ENCODE results near the gene SCGN. TPM values are rescaled to one million over a fixed set of nuclear protein-coding genes. Genes with fewer than 3 reads are reported as not detected.

The SCGN gene
- polyA plus RNA-seq, 1 donor (not counting 4 experiments of a cell fraction or from before 2014, with no cell fraction given) = not detected

GRCh38 chr6:25635886-25636317, 16.1 kb upstream of the SCGN start:
- Histone ChIP-seq H3K9me1 (ENCODE audit: control insufficient read depth, extremely low read depth, insufficient read depth, low read length) (no peaks in the 10 kb centered on the region), H3K4me1 (ENCODE audit: control insufficient read depth, extremely low read depth, insufficient read depth, low read length) (no peaks in the 10 kb centered on the region), H3K9me3 (ENCODE audit: control insufficient read depth, low read depth, low read length) (no peaks in the 10 kb centered on the region), H3K79me2 (ENCODE audit: control insufficient read depth, insufficient read depth, low read length) (no peaks in the 10 kb centered on the region), H3K27ac (ENCODE audit: control insufficient read depth, insufficient read depth, low read length) (no peak overlapping the region), H3K4me2 (ENCODE audit: control insufficient read depth, extremely low read depth, insufficient read depth, low read depth, low read length) (no peak overlapping the region), H3K36me3 (ENCODE audit: control insufficient read depth in 2 of 2, extremely low read depth in 1 of 2, insufficient read depth in 2 of 2, low read length in 2 of 2) (no peaks in the 10 kb centered on the region), H4K20me1 (ENCODE audit: control insufficient read depth, extremely low read depth, insufficient read depth, low read length) (no peaks in the 10 kb centered on the region), H3K4me3 (ENCODE audit: control insufficient read depth in 2 of 3, extremely low read depth in 1 of 3, insufficient read depth in 2 of 3, low read depth in 1 of 3, low read length in 3 of 3) (no peak overlapping the region), H2AFZ (ENCODE audit: control insufficient read depth, low read length) (no peak overlapping the region), H3K27me3 (ENCODE audit: control insufficient read depth, extremely low read depth, insufficient read depth, low read length) (no peaks in the 10 kb centered on the region), H3K9ac (ENCODE audit: control insufficient read depth, extremely low read depth, insufficient read depth, low read length) (no peak overlapping the region)
- no peak for TF ChIP-seq EZH2 (IDR thresholded peaks at IDR 0.05; ENCODE audit: low read length)
- dilution Hi-C loops (cut with MboI; ENCODE audit: extremely low pct_ligation_motif_present, low sequenced_read_pairs) = no loop called here
- DNase-seq (ENCODE audit: low read depth, low spot score) (no peak), FAIRE-seq (no peak)

GRCh38 chr6:25637211-25637610, 14.8 kb upstream of the SCGN start:
- Histone ChIP-seq H3K79me2 (ENCODE audit: control insufficient read depth, insufficient read depth, low read length) (no peaks in the 10 kb centered on the region), H3K4me3 (ENCODE audit: control insufficient read depth in 2 of 3, extremely low read depth in 1 of 3, insufficient read depth in 2 of 3, low read depth in 1 of 3, low read length in 3 of 3) (no peak overlapping the region), H3K9ac (ENCODE audit: control insufficient read depth, extremely low read depth, insufficient read depth, low read length) (no peak overlapping the region), H2AFZ (ENCODE audit: control insufficient read depth, low read length) (no peak overlapping the region), H3K4me1 (ENCODE audit: control insufficient read depth, extremely low read depth, insufficient read depth, low read length) (no peaks in the 10 kb centered on the region), H3K36me3 (ENCODE audit: control insufficient read depth in 2 of 2, extremely low read depth in 1 of 2, insufficient read depth in 2 of 2, low read length in 2 of 2) (no peaks in the 10 kb centered on the region), H3K9me3 (ENCODE audit: control insufficient read depth, low read depth, low read length) (no peaks in the 10 kb centered on the region), H3K27me3 (ENCODE audit: control insufficient read depth, extremely low read depth, insufficient read depth, low read length) (no peaks in the 10 kb centered on the region), H3K27ac (ENCODE audit: control insufficient read depth, insufficient read depth, low read length) (no peak overlapping the region), H3K4me2 (ENCODE audit: control insufficient read depth, extremely low read depth, insufficient read depth, low read depth, low read length) (no peak overlapping the region), H3K9me1 (ENCODE audit: control insufficient read depth, extremely low read depth, insufficient read depth, low read length) (no peaks in the 10 kb centered on the region), H4K20me1 (ENCODE audit: control insufficient read depth, extremely low read depth, insufficient read depth, low read length) (no peaks in the 10 kb centered on the region)
- FAIRE-seq (no peak), DNase-seq (ENCODE audit: low read depth, low spot score) (no peak)
- dilution Hi-C loops (cut with MboI; ENCODE audit: extremely low pct_ligation_motif_present, low sequenced_read_pairs) = no loop called here
- TF ChIP-seq EZH2 (IDR thresholded peaks at IDR 0.05; ENCODE audit: low read length) (no peak), CTCF (optimal IDR thresholded peaks at IDR 0.05 in 1 of 3, IDR thresholded peaks at IDR 0.05 in 1 of 3, conservative IDR thresholded peaks at IDR 0.05 in 1 of 3; ENCODE audit: extremely low read depth in 1 of 3, insufficient read depth in 2 of 3, low read length in 3 of 3) (no peak)

GRCh38 chr6:25637960-25638434, 14.0 kb upstream of the SCGN start:
- no peaks in the 10 kb centered on the region for H3K36me3 ChIP-seq (ENCODE audit: control insufficient read depth in 2 of 2, extremely low read depth in 1 of 2, insufficient read depth in 2 of 2, low read length in 2 of 2)
- dilution Hi-C loops (cut with MboI; ENCODE audit: extremely low pct_ligation_motif_present, low sequenced_read_pairs) = no loop called here
- H3K27me3 ChIP-seq (ENCODE audit: control insufficient read depth, extremely low read depth, insufficient read depth, low read length) = no peaks in the 10 kb centered on the region
- H3K4me3 ChIP-seq (ENCODE audit: control insufficient read depth in 2 of 3, extremely low read depth in 1 of 3, insufficient read depth in 2 of 3, low read depth in 1 of 3, low read length in 3 of 3) = no peak overlapping the region
- no peaks in the 10 kb centered on the region for H3K9me1 ChIP-seq (ENCODE audit: control insufficient read depth, extremely low read depth, insufficient read depth, low read length)
- H2AFZ ChIP-seq (ENCODE audit: control insufficient read depth, low read length) = no peak overlapping the region
- H3K27ac ChIP-seq (ENCODE audit: control insufficient read depth, insufficient read depth, low read length) = no peak overlapping the region
- no peaks in the 10 kb centered on the region for H4K20me1 ChIP-seq (ENCODE audit: control insufficient read depth, extremely low read depth, insufficient read depth, low read length)
- TF ChIP-seq EZH2 (IDR thresholded peaks at IDR 0.05; ENCODE audit: low read length) (no peak), CTCF (optimal IDR thresholded peaks at IDR 0.05 in 1 of 3, IDR thresholded peaks at IDR 0.05 in 1 of 3, conservative IDR thresholded peaks at IDR 0.05 in 1 of 3; ENCODE audit: extremely low read depth in 1 of 3, insufficient read depth in 2 of 3, low read length in 3 of 3) (peak; percentile 43 to 62 (median 47))
- no peak overlapping the region for H3K4me2 ChIP-seq (ENCODE audit: control insufficient read depth, extremely low read depth, insufficient read depth, low read depth, low read length)
- FAIRE-seq (no peak), DNase-seq (ENCODE audit: low read depth, low spot score) (no peak)
- H3K79me2 ChIP-seq (ENCODE audit: control insufficient read depth, insufficient read depth, low read length) = no peaks in the 10 kb centered on the region
- no peak overlapping the region for H3K9ac ChIP-seq (ENCODE audit: control insufficient read depth, extremely low read depth, insufficient read depth, low read length)
- H3K9me3 ChIP-seq (ENCODE audit: control insufficient read depth, low read depth, low read length) = no peaks in the 10 kb centered on the region
- H3K4me1 ChIP-seq (ENCODE audit: control insufficient read depth, extremely low read depth, insufficient read depth, low read length) = no peaks in the 10 kb centered on the region
